Smooth muscle cell (in vitro differentiated cells): ENCODE data around the gene ADAM22. TPM values are rescaled to one million over a fixed set of nuclear protein-coding genes. Genes with fewer than 3 reads are reported as not detected.

Experiments
- DNase-seq: peaks from one replicate; lab custom pipeline; 2025; ENCODE audit not compliant: unreplicated experiment; lab: John Stamatoyannopoulos, UW
- H2AFZ ChIP-seq: fragments of 200-600 bp; sonication (generic); 2 replicates; pipeline ENCODE4 v1.6.0; 2016; ENCODE audit warnings: antibody characterized with exemption, low read depth, mild to moderate bottlenecking
- H3F3A ChIP-seq: fragments of 200-600 bp; sonication (generic); 2 replicates; pipeline ENCODE4 v1.6.0; 2017; ENCODE audit warnings: antibody characterized with exemption, low read depth
- H3K27ac ChIP-seq: fragments of 200-600 bp; sonication (generic); 2 replicates; pipeline ENCODE4 v1.5.1; 2016; ENCODE audit warnings: low read depth, mild to moderate bottlenecking
- H3K27me3 ChIP-seq: fragments of 200-600 bp; sonication (generic); 2 replicates; pipeline ENCODE4 v1.6.1; 2016; ENCODE audit warnings: low read depth, mild to moderate bottlenecking
- H3K36me3 ChIP-seq: fragments of 200-600 bp; sonication (generic); 2 replicates; pipeline ENCODE4 v1.5.1; 2016; ENCODE audit warnings: low read depth
- H3K4me1 ChIP-seq: fragments of 200-600 bp; sonication (generic); 2 replicates; pipeline ENCODE4 v1.5.1; 2016; ENCODE audit warnings: low read depth
- H3K4me2 ChIP-seq: fragments of 200-600 bp; sonication (generic); 2 replicates; pipeline ENCODE4 v1.6.0; 2016; ENCODE audit warnings: mild to moderate bottlenecking
- H3K4me3 ChIP-seq: fragments of 200-600 bp; sonication (generic); 2 replicates; pipeline ENCODE4 v1.5.1; 2016; ENCODE audit warnings: mild to moderate bottlenecking
- H3K79me2 ChIP-seq: fragments of 200-600 bp; sonication (generic); 2 replicates; pipeline ENCODE4 v1.6.0; 2016; ENCODE audit warnings: low read depth, mild to moderate bottlenecking
- H3K9ac ChIP-seq: fragments of 200-600 bp; sonication (generic); 2 replicates; pipeline ENCODE4 v1.6.0; 2016; ENCODE audit warnings: low read depth
- H3K9me3 ChIP-seq: fragments of 200-600 bp; sonication (generic); replicated peaks from 2 replicates; pipeline ENCODE4 v1.5.1; 2016; ENCODE audit warnings: low read depth
- H4K20me1 ChIP-seq: fragments of 200-600 bp; sonication (generic); 2 replicates; pipeline ENCODE4 v1.6.0; 2016; ENCODE audit warnings: low read depth
- WGBS: methylation state at CpG from one replicate; pipeline ENCODE4 v1.1.7; 2016; ENCODE audit warnings: low lambda C conversion rate; 5-methylcytosine and 5-hydroxymethylcytosine counted together
- polyA plus RNA-seq: library from polyadenylated mRNA; unstranded; fragments of >200 nt; fragmentation: Nextera tagmentation; extraction: Ambion mirVana; gene quantifications from 2 replicates; pipeline ENCODE4 v1.2.1, GENCODE V29; 2016
- total RNA-seq: library from RNA; depleted of rRNA; stranded (reverse); fragments of >200 nt; gene quantifications from 2 replicates; pipeline ENCODE4 v1.2.3, GENCODE V29; 2014
- TF ChIP-seq, protein P1 (sequence below): fragments of 200-600 bp; sonication (generic); IDR thresholded peaks from 2 replicates; pipeline ENCODE4 v1.5.1; 2017; ENCODE audit warnings: borderline replicate concordance, mild to moderate bottlenecking, antibody characterized with exemption; ENCODE audit not compliant: insufficient read depth, poor library complexity, severe bottlenecking

ADAM22 gene
- total and polyA plus RNA-seq, 2 experiments from 2014 or later = 0.10 to 0.22 TPM

DNA sequence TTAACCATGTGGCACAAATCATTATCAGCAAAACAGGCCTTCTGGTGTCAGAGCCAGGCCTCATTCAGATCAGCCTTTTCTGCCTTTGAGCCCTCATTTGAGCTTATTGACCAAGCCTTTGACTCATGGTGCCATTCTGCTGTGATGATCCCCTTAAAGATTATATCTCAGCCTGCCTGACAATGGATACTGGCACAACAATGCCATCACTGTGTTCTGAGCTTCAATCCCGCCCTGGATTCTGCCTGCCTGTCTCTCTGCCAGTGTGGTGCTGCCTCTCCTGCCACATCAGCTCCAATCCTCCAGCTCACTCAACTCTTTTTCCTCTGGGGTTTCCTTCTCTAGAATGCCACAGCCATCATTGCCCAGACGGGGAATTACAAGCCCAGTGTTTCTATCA is 233.2 kb downstream of the ADAM22 start:
- WGBS = 91% methylated on average over 2 of the region's 2 CpGs
- no peak for DNase-seq
- no peaks in the 10 kb centered on the region for H3K4me1 ChIP-seq
- no peaks in the 10 kb centered on the region for H3K27me3 ChIP-seq
- no peak overlapping the region for H3K4me3 ChIP-seq
- TF ChIP-seq, protein P1, sequence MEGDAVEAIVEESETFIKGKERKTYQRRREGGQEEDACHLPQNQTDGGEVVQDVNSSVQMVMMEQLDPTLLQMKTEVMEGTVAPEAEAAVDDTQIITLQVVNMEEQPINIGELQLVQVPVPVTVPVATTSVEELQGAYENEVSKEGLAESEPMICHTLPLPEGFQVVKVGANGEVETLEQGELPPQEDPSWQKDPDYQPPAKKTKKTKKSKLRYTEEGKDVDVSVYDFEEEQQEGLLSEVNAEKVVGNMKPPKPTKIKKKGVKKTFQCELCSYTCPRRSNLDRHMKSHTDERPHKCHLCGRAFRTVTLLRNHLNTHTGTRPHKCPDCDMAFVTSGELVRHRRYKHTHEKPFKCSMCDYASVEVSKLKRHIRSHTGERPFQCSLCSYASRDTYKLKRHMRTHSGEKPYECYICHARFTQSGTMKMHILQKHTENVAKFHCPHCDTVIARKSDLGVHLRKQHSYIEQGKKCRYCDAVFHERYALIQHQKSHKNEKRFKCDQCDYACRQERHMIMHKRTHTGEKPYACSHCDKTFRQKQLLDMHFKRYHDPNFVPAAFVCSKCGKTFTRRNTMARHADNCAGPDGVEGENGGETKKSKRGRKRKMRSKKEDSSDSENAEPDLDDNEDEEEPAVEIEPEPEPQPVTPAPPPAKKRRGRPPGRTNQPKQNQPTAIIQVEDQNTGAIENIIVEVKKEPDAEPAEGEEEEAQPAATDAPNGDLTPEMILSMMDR = no peak
- H2AFZ ChIP-seq = no peak overlapping the region
- no peaks in the 10 kb centered on the region for H3K36me3 ChIP-seq
- no peak overlapping the region for H3K4me2 ChIP-seq
- H3K79me2 ChIP-seq = no peaks in the 10 kb centered on the region
- H3F3A ChIP-seq = no peaks in the 10 kb centered on the region
- no peak overlapping the region for H3K27ac ChIP-seq
- H3K9me3 ChIP-seq = no peaks in the 10 kb centered on the region
- no peaks in the 10 kb centered on the region for H4K20me1 ChIP-seq
- H3K9ac ChIP-seq = no peak overlapping the region

DNA sequence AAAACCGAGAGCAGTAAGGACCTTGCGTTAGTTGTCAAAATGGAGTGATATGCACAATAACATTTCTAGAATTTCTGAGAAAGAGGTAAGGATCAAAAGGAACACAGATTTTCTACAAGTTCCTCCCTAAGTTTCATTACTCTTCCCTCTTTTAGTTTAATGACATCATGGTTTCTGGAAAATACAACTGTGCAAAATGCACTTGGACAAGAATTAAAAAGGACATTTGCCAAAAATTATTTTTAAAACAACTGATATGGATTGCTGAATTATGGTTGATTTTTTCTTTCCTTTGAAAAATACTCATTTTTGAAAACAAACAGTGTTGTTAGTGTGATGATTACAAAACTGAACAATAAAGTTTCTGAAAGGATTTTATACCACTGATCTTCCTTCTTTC is 233.7 kb downstream of the ADAM22 start:
- H3F3A ChIP-seq = no peaks in the 10 kb centered on the region
- 91% methylated on average over 2 of the region's 2 CpGs for WGBS
- no peak overlapping the region for H3K4me2 ChIP-seq
- TF ChIP-seq, protein P1 = no peak
- H3K4me1 ChIP-seq = no peaks in the 10 kb centered on the region
- DNase-seq = no peak
- H3K9me3 ChIP-seq = no peaks in the 10 kb centered on the region
- no peak overlapping the region for H3K4me3 ChIP-seq
- H4K20me1 ChIP-seq = no peaks in the 10 kb centered on the region
- H3K27ac ChIP-seq = no peak overlapping the region
- no peak overlapping the region for H3K9ac ChIP-seq
- H3K27me3 ChIP-seq = no peaks in the 10 kb centered on the region
- H3K79me2 ChIP-seq = no peaks in the 10 kb centered on the region
- no peaks in the 10 kb centered on the region for H3K36me3 ChIP-seq
- no peak overlapping the region for H2AFZ ChIP-seq

DNA sequence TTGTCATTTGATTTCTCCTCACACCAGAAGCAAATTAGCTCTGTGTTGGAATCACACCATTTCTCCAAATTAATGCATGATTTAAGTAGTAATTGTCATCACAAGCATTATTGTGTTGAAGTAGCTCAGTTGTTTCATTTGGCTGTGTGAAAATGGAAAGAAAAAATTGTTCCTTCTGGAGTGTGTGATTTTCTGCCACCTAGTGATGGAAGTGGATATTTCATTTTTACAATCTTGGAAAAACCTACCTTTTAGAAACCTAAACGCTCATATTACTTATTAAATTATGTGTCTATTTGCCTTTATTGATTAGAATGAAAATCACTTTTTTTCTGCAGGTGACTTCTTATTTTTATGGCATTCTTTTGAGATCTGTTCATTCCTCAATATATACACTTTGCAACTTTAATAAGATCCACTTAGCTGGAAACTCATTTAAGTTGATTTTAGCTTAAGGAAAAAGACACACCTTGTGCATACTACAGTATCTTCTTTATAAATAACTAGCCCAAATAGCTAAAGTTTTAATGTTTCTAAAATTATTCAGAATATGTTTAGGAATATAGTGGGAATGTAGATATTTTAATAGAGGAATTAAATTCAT is 235.8 kb downstream of the ADAM22 start:
- no peaks in the 10 kb centered on the region for H3K27me3 ChIP-seq
- no peaks in the 10 kb centered on the region for H3K79me2 ChIP-seq
- H3K9ac ChIP-seq = no peak overlapping the region
- H3K4me3 ChIP-seq = no peak overlapping the region
- no peak overlapping the region for H3K4me2 ChIP-seq
- H3K36me3 ChIP-seq = no peaks in the 10 kb centered on the region
- H3K9me3 ChIP-seq = no peaks in the 10 kb centered on the region
- TF ChIP-seq, protein P1 = peak; percentile 52
- WGBS = 61% methylated on average over 1 of the region's 1 CpG
- H3K27ac ChIP-seq = no peak overlapping the region
- H3K4me1 ChIP-seq = no peaks in the 10 kb centered on the region
- no peaks in the 10 kb centered on the region for H4K20me1 ChIP-seq
- no peak overlapping the region for H2AFZ ChIP-seq
- H3F3A ChIP-seq = no peaks in the 10 kb centered on the region
- DNase-seq = no peak

DNA sequence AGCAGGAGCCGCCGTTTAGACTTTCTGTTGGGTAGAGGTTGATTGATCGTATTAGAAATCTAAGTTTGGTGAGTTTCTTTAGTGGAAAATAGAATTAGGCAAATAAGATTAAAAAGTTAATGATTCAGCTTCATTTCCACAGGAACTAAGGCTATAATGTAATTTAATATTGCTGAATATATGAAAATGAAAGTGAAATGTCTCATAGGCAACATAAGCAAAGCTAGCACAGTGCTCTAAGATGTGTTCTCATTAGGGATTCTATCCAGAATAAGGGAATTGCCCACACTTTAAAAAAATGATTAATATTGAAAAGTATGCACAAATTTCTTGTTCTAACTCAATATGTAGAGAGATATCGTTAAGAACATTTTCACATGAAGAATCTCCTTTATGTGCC is 238.8 kb downstream of the ADAM22 start:
- no peaks in the 10 kb centered on the region for H3K79me2 ChIP-seq
- no peak overlapping the region for H3K4me3 ChIP-seq
- H3K4me2 ChIP-seq = no peak overlapping the region
- no peaks in the 10 kb centered on the region for H3F3A ChIP-seq
- no peaks in the 10 kb centered on the region for H3K9me3 ChIP-seq
- H3K4me1 ChIP-seq = no peaks in the 10 kb centered on the region
- no peaks in the 10 kb centered on the region for H3K27me3 ChIP-seq
- TF ChIP-seq, protein P1 = no peak
- no peak overlapping the region for H3K27ac ChIP-seq
- no peak for DNase-seq
- no peak overlapping the region for H2AFZ ChIP-seq
- no peak overlapping the region for H3K9ac ChIP-seq
- WGBS = 93% methylated on average over 4 of the region's 4 CpGs
- no peaks in the 10 kb centered on the region for H4K20me1 ChIP-seq
- H3K36me3 ChIP-seq = no peaks in the 10 kb centered on the region
